Smooth muscle cell (in vitro differentiated cells): Measurements from ENCODE around the gene KCNS3. TPM values are rescaled to one million over a fixed set of nuclear protein-coding genes. Genes with fewer than 3 reads are reported as not detected.
A peak's percentile ranks its signal among the peaks of the same experiment; 100 is the strongest.

ENCODE experiments used
- DNase-seq: peaks from one replicate; lab custom pipeline; 2025; ENCODE audit not compliant: unreplicated experiment; lab: John Stamatoyannopoulos, UW
- H2AFZ ChIP-seq: fragments of 200-600 bp; sonication (generic); 2 replicates; pipeline ENCODE4 v1.6.0; 2016; ENCODE audit warnings: antibody characterized with exemption, low read depth, mild to moderate bottlenecking
- H3F3A ChIP-seq: fragments of 200-600 bp; sonication (generic); 2 replicates; pipeline ENCODE4 v1.6.0; 2017; ENCODE audit warnings: antibody characterized with exemption, low read depth
- H3K27ac ChIP-seq: fragments of 200-600 bp; sonication (generic); 2 replicates; pipeline ENCODE4 v1.5.1; 2016; ENCODE audit warnings: low read depth, mild to moderate bottlenecking
- H3K27me3 ChIP-seq: fragments of 200-600 bp; sonication (generic); 2 replicates; pipeline ENCODE4 v1.6.1; 2016; ENCODE audit warnings: low read depth, mild to moderate bottlenecking
- H3K36me3 ChIP-seq: fragments of 200-600 bp; sonication (generic); 2 replicates; pipeline ENCODE4 v1.5.1; 2016; ENCODE audit warnings: low read depth
- H3K4me1 ChIP-seq: fragments of 200-600 bp; sonication (generic); 2 replicates; pipeline ENCODE4 v1.5.1; 2016; ENCODE audit warnings: low read depth
- H3K4me2 ChIP-seq: fragments of 200-600 bp; sonication (generic); 2 replicates; pipeline ENCODE4 v1.6.0; 2016; ENCODE audit warnings: mild to moderate bottlenecking
- H3K4me3 ChIP-seq: fragments of 200-600 bp; sonication (generic); 2 replicates; pipeline ENCODE4 v1.5.1; 2016; ENCODE audit warnings: mild to moderate bottlenecking
- H3K79me2 ChIP-seq: fragments of 200-600 bp; sonication (generic); 2 replicates; pipeline ENCODE4 v1.6.0; 2016; ENCODE audit warnings: low read depth, mild to moderate bottlenecking
- H3K9ac ChIP-seq: fragments of 200-600 bp; sonication (generic); 2 replicates; pipeline ENCODE4 v1.6.0; 2016; ENCODE audit warnings: low read depth
- H3K9me3 ChIP-seq: fragments of 200-600 bp; sonication (generic); replicated peaks from 2 replicates; pipeline ENCODE4 v1.5.1; 2016; ENCODE audit warnings: low read depth
- H4K20me1 ChIP-seq: fragments of 200-600 bp; sonication (generic); 2 replicates; pipeline ENCODE4 v1.6.0; 2016; ENCODE audit warnings: low read depth
- CTCF ChIP-seq: fragments of 200-600 bp; sonication (generic); IDR thresholded peaks from 2 replicates; pipeline ENCODE4 v1.5.1; 2017; ENCODE audit warnings: borderline replicate concordance, mild to moderate bottlenecking, antibody characterized with exemption; ENCODE audit not compliant: insufficient read depth, poor library complexity, severe bottlenecking
- WGBS: methylation state at CpG from one replicate; pipeline ENCODE4 v1.1.7; 2016; ENCODE audit warnings: low lambda C conversion rate; 5-methylcytosine and 5-hydroxymethylcytosine counted together
- polyA plus RNA-seq: library from polyadenylated mRNA; unstranded; fragments of >200 nt; fragmentation: Nextera tagmentation; extraction: Ambion mirVana; gene quantifications from 2 replicates; pipeline ENCODE4 v1.2.1, GENCODE V29; 2016
- total RNA-seq: library from RNA; depleted of rRNA; stranded (reverse); fragments of >200 nt; gene quantifications from 2 replicates; pipeline ENCODE4 v1.2.3, GENCODE V29; 2014

The KCNS3 gene
- total and polyA plus RNA-seq, 2 experiments from 2014 or later = 31.0 to 48.2 TPM

- no peak overlapping the region for H3K27ac ChIP-seq
- H3K27me3 ChIP-seq = peaks cover 19% of the 10 kb centered on the region
- no peak overlapping the region for H3K9ac ChIP-seq
- 68% methylated on average over 1 of the region's 1 CpG for WGBS
- H3K9me3 ChIP-seq = no peaks in the 10 kb centered on the region
- no peak overlapping the region for H3K4me2 ChIP-seq
- DNase-seq = no peak
- no peak for TF ChIP-seq CTCF
- H4K20me1 ChIP-seq = no peaks in the 10 kb centered on the region
- no peaks in the 10 kb centered on the region for H3F3A ChIP-seq
- no peaks in the 10 kb centered on the region for H3K4me1 ChIP-seq
- H2AFZ ChIP-seq = no peak overlapping the region
- H3K4me3 ChIP-seq = no peak overlapping the region
- H3K36me3 ChIP-seq = no peaks in the 10 kb centered on the region
- H3K79me2 ChIP-seq = no peaks in the 10 kb centered on the region
These were observed 20.4 kb upstream of the KCNS3 start for GRCh38 chr2:17858064-17858463.

GRCh38 chr2:17863539-17863938 is 14.9 kb upstream of the KCNS3 start:
- Histone ChIP-seq H2AFZ (peak overlapping the region; percentile 54), H3K4me2 (peak overlapping the region; percentile 48), H3F3A (no peaks in the 10 kb centered on the region), H3K27ac (peak overlapping the region; percentile 28), H3K4me1 (no peaks in the 10 kb centered on the region), H3K79me2 (no peaks in the 10 kb centered on the region), H4K20me1 (no peaks in the 10 kb centered on the region), H3K9ac (no peak overlapping the region), H3K4me3 (no peak overlapping the region), H3K9me3 (no peaks in the 10 kb centered on the region), H3K36me3 (no peaks in the 10 kb centered on the region), H3K27me3 (peaks cover 6% of the 10 kb centered on the region)
- 40% methylated on average over 4 of the region's 4 CpGs for WGBS
- no peak for TF ChIP-seq CTCF
- DNase-seq = no peak

GRCh38 chr2:17864676-17865075 is 13.8 kb upstream of the KCNS3 start:
- Histone ChIP-seq H3K4me2 (no peak overlapping the region), H4K20me1 (no peaks in the 10 kb centered on the region), H3K9ac (no peak overlapping the region), H3F3A (no peaks in the 10 kb centered on the region), H3K36me3 (no peaks in the 10 kb centered on the region), H3K9me3 (no peaks in the 10 kb centered on the region), H3K27ac (no peak overlapping the region), H2AFZ (no peak overlapping the region), H3K27me3 (peaks cover 6% of the 10 kb centered on the region), H3K4me1 (no peaks in the 10 kb centered on the region), H3K79me2 (no peaks in the 10 kb centered on the region), H3K4me3 (no peak overlapping the region)
- 14% methylated on average over 1 of the region's 1 CpG for WGBS
- DNase-seq = no peak
- TF ChIP-seq CTCF = no peak

- H3K27ac ChIP-seq = no peak overlapping the region
- no peaks in the 10 kb centered on the region for H3K9me3 ChIP-seq
- H3K27me3 ChIP-seq = peaks cover 7% of the 10 kb centered on the region
- H2AFZ ChIP-seq = no peak overlapping the region
- H3K4me1 ChIP-seq = no peaks in the 10 kb centered on the region
- H3K4me2 ChIP-seq = no peak overlapping the region
- DNase-seq = no peak
- no peaks in the 10 kb centered on the region for H3F3A ChIP-seq
- H4K20me1 ChIP-seq = no peaks in the 10 kb centered on the region
- TF ChIP-seq CTCF = no peak
- H3K9ac ChIP-seq = no peak overlapping the region
- 75% methylated on average over 2 of the region's 2 CpGs for WGBS
- H3K79me2 ChIP-seq = no peaks in the 10 kb centered on the region
- no peak overlapping the region for H3K4me3 ChIP-seq
- H3K36me3 ChIP-seq = no peaks in the 10 kb centered on the region
These were observed 11.3 kb upstream of the KCNS3 start for GRCh38 chr2:17867133-17867532.
